IPS-18c (cell line): ENCODE data around the gene FNDC3B.

Experiments used
- H3K4me3 ChIP-seq: 2 replicates; pipeline ENCODE4 v1.7.0; 2013; ENCODE audit warnings: low read depth, mild to moderate bottlenecking, low read length, moderate library complexity; ENCODE audit not compliant: insufficient read depth
- H3K9me3 ChIP-seq: one replicate; pipeline ENCODE4 v1.6.1; 2013; ENCODE audit warnings: mild to moderate bottlenecking, low read length, moderate library complexity; ENCODE audit not compliant: control insufficient read depth, insufficient read depth

The FNDC3B gene

DNA sequence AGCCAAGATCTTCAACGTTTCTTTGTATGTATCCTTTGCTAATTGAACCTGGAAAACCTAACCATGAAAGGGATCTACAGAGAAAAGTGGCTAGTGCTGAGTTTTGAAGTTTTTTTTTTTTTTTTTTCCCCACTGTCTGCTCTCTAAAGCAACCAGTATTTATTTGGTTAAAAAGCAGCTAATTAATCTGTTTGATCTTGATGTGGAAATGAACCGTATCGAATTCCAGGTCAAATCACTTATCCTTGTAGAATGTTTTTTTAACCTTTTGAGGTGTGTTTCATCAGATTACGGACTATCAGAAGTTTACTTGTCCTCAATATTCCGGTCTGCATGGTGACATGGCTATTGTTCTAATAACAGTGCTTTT lies 117.2 kb downstream of the FNDC3B start:
- Histone ChIP-seq H3K9me3 (no peaks in the 10 kb centered on the region), H3K4me3 (no peak overlapping the region)

DNA sequence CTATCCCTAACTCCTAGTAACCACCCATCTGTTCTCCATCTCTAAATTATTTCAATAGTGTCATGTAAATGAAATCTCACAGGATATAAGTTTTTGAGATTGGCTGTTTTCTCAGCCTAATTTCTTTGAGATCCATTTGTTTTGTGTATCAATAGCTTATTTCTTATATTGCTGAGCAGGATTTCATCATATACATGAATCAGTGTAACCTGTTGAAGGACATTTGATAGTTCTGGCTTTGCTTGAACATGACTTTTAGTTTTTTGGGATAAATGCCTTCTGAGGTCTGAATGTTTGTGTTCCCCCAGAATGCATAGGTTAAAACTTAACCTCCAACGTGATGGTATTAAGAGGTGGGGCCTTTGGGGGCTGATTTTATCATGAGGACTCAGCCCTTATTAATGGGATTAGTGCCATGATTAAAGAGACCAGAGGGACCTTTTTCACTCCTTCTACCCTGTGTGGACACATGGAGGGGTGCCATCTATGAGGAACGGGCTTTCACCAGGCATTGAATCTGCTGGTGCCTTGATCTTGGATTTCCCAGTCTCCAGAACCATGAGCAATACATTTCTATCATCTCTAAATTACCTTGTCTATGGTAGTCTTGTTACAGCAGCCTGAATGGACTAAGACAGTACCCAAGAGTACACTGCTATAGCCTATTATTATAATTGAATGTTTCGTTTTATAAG lies 118.3 kb downstream of the FNDC3B start:
- Histone ChIP-seq H3K4me3 (no peak overlapping the region), H3K9me3 (no peaks in the 10 kb centered on the region)

DNA sequence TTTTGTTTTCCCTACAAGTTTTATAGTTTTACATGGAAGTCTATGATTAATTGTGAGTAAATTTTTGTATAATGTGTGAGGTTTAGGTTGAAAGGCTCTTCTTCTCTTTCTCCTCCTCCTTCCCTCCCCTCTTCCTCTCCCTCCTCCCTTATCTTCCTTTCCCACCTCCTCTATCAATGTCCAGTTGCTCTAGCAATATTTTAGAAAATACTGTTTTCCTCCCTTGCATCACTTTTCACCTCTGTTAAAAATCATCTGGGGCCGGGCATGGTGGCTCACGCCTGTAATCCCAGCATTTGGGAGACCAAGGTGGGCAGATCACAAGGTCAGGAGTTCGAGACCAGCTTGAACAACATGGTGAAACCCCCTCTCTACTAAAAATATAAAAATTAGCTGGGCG lies 119.4 kb downstream of the FNDC3B start:
- Histone ChIP-seq H3K9me3 (no peaks in the 10 kb centered on the region), H3K4me3 (no peak overlapping the region)

DNA sequence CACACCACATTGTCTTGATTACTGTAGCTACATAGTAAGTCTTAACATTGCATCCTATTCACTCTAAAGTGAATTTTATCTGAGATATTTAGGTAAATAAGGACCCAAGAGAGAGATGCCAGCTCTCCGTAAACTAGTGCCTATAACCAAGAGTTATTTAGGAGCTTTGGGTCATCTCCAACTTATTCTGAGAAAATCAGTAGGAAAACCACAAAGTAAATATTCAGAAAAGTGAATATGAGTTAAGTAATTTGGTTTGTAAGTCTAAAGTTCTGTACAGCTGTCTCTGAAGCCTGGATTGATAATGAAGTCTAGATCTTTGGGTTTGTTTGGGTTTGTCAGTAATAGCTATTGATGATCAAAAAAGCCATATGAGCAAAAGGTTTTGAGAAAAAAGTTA lies 120.0 kb downstream of the FNDC3B start:
- Histone ChIP-seq H3K9me3 (no peaks in the 10 kb centered on the region), H3K4me3 (no peak overlapping the region)

GRCh38 chr3:172159962-172160538 lies 120.7 kb downstream of the FNDC3B start:
- no peak overlapping the region for H3K4me3 ChIP-seq
- H3K9me3 ChIP-seq, result no peaks in the 10 kb centered on the region

DNA sequence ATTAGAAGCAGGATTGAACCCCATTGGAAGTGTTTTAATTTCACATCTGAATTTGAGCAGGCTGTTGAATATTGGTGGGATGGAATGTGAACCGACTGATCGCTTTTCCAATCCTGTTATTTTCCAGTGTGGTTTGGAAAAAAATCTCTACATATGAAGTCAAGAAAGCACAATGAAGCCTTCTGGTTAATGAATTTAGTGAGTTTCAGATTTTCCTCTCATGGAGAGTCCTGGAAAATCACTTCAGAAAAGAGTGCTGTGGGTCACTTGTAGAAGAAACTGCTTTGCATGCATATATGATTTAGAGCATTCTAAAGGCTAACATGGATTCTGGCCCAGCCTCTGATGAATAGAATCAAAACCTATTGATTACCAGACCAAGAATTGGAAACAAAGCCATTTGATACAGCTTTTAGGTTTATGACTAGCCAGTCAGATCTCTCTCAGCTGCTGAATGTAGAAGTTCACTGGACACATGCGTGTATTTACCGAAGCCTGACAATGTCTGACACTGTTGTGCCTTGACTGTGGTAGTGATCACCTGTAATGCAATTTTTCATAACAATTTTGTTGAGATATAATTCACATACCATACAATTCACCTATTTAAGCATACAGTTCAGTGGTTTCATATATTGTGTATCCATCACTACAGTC lies 121.9 kb downstream of the FNDC3B start:
- no peak overlapping the region for H3K4me3 ChIP-seq

DNA sequence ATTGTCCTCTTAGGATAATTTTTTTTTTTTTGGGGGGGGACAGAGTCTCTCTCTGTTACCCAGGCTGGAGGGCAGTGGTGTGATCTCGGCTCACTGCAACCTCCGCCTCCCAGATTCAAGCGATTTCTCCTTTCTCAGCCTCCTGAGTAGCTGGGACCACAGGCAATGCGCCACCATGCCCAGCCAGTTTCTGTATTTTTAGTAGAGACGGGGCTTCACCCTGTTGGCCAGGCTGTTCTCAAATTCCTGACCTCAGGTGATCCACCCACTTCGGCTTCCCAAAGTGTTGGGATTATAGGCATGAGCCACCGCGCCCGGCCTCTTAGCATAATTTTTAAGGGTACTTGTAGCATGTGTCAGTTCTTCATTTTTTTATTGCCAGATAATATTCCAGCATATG lies 122.6 kb downstream of the FNDC3B start:
- Histone ChIP-seq H3K4me3 (no peak overlapping the region), H3K9me3 (no peaks in the 10 kb centered on the region)

More for the DNA sequence above, 121.9 kb downstream of the FNDC3B start:
- H3K9me3 ChIP-seq, result no peaks in the 10 kb centered on the region

DNA sequence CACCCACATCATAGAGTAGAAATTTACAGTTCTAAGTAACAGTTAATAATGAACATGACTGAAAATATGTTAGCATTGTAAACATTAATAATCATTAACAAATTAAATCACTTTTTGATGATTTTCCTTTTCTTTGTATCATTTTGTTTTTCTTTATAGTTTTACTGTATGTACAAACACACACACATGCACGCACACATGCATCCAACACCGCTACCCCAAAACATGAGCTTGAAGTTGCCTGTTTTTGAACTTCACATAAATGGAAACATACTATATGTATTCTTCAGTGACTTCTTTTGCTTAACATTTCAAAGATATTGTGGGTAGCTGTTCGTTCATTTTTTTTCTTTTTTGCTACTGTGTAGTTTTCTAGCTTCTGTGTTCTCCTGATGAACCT lies 123.9 kb downstream of the FNDC3B start:
- no peaks in the 10 kb centered on the region for H3K9me3 ChIP-seq

GRCh38 chr3:172164620-172165362 lies 125.4 kb downstream of the FNDC3B start:
- no peak overlapping the region for H3K4me3 ChIP-seq
- no peaks in the 10 kb centered on the region for H3K9me3 ChIP-seq

More for the DNA sequence above, 123.9 kb downstream of the FNDC3B start:
- no peak overlapping the region for H3K4me3 ChIP-seq

DNA sequence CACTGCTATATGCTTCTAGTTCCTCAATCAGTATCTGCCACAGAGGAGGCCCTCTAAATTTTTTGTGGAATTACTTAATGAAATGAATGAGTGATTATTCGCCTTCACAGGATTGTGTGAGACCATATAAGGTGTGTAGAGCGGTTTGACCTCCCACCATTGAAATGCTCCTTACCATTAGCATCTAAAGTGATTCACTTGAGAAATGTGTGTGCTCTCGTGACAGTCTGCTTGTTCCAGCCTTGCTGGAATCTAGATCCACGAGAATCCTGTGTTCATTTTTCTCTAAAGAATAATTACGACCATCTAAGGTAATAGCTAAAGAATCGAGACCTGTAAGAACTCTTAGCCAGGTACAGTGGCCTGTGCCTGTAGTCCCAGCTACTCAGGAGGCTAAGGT lies 126.9 kb downstream of the FNDC3B start:
- H3K4me3 ChIP-seq, result no peak overlapping the region
- H3K9me3 ChIP-seq, result no peaks in the 10 kb centered on the region

DNA sequence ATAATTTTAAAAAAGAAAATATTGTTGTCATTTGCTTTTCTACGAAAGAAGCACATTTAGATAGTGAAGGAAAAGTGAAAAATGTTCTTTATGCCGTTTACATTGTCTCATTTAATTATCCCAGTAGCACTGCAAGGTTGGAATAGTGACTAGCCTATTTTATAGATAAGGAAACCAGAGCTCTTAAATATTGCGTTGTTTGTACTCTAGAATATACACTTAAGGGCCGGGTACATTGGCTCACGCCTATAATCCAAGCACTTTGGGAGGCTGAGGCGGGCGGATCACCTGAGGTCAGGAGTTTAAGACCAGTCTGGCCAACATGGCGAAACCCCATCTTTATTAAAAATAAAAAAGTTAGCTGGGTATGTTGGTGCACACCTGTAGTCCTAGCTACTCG lies 127.5 kb downstream of the FNDC3B start:
- H3K4me3 ChIP-seq, result no peak overlapping the region

GRCh38 chr3:172167892-172168648 lies 128.7 kb downstream of the FNDC3B start:
- no peaks in the 10 kb centered on the region for H3K9me3 ChIP-seq
- no peak overlapping the region for H3K4me3 ChIP-seq

More for the DNA sequence above, 127.5 kb downstream of the FNDC3B start:
- no peaks in the 10 kb centered on the region for H3K9me3 ChIP-seq

DNA sequence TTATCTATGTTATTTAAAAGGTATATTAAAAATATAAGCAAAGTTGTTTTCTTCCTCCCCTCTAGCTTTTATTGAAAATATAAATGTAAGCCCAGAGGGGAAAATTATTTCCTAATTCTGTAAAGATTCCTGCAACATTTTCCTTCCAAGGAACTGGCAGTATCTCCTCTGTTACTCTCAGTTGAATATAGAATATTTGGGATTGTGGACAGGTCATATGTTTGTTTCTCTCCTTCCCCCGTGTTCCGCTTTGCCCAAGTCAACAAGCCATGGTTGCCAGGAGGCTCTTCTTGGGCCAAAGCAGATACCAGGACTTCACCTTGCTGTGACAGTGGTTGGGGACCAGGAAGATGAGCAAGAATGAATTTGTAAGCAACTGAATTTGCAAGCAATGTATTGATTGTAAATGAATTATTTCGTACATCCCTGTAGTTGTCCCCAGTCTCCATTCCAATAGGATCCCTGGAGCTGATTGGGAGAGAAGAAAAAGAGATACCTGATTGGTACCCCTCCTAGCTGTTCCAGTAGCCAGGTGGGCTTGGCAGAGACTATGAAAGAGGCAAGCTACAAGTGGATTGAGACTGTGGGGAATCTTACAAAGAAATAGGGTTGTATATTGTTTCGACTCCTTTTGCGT lies 130.8 kb downstream of the FNDC3B start:
- Histone ChIP-seq H3K4me3 (no peak overlapping the region), H3K9me3 (no peaks in the 10 kb centered on the region)

GRCh38 chr3:172170841-172171240 lies 131.5 kb downstream of the FNDC3B start:
- Histone ChIP-seq H3K4me3 (no peak overlapping the region), H3K9me3 (no peaks in the 10 kb centered on the region)

GRCh38 chr3:172171396-172172075 lies 132.2 kb downstream of the FNDC3B start:
- Histone ChIP-seq H3K4me3 (no peak overlapping the region), H3K9me3 (no peaks in the 10 kb centered on the region)
